ENCODE data around the gene CDH10.

Gene CDH10

GRCh38 chr5:24491490-24491889 is 153.3 kb downstream of the CDH10 start:
- TF ChIP-seq CSDC2 (CRISPR knock-in tag; IDR thresholded peaks at IDR 0.05), result no peak
- no peak for ATAC-seq

- no peak for TF ChIP-seq BACH2 (CRISPR knock-in tag; IDR thresholded peaks at IDR 0.05; ENCODE audit: borderline replicate concordance)
- TF ChIP-seq ZNF565 (CRISPR knock-in tag; conservative IDR thresholded peaks at IDR 0.05; ENCODE audit: low read depth), result no peak
- no peak for TF ChIP-seq TOX (CRISPR knock-in tag; IDR thresholded peaks at IDR 0.05; ENCODE audit: borderline replicate concordance)
- TF ChIP-seq ESRRG (CRISPR knock-in tag; IDR thresholded peaks at IDR 0.05), result no peak
- TF ChIP-seq OSR1 (CRISPR knock-in tag; IDR thresholded peaks at IDR 0.05), result no peak
- no peak for TF ChIP-seq SNAI2 (CRISPR knock-in tag; IDR thresholded peaks at IDR 0.05)
- TF ChIP-seq ZNF8 (CRISPR knock-in tag; IDR thresholded peaks at IDR 0.05), result no peak
- no peak for TF ChIP-seq TCF4 (CRISPR knock-in tag; IDR thresholded peaks at IDR 0.05; ENCODE audit: borderline replicate concordance)
- TF ChIP-seq ZNF70 (CRISPR knock-in tag; IDR thresholded peaks at IDR 0.05), result no peak
- TF ChIP-seq PPARA (CRISPR knock-in tag; IDR thresholded peaks at IDR 0.05; ENCODE audit: borderline replicate concordance), result no peak
- TF ChIP-seq CSRNP3 (CRISPR knock-in tag; IDR thresholded peaks at IDR 0.05), result no peak
- no peak for TF ChIP-seq ISL1 (CRISPR knock-in tag; IDR thresholded peaks at IDR 0.05)
- no peak for TF ChIP-seq POU6F1 (CRISPR knock-in tag; IDR thresholded peaks at IDR 0.05; ENCODE audit: borderline replicate concordance, low read depth)
- TF ChIP-seq TSHZ2 (CRISPR knock-in tag; IDR thresholded peaks at IDR 0.05), result no peak
- no peak for TF ChIP-seq CSDC2 (CRISPR knock-in tag; IDR thresholded peaks at IDR 0.05)
- TF ChIP-seq RARB (CRISPR knock-in tag; IDR thresholded peaks at IDR 0.05), result no peak
- ATAC-seq, result no peak
Measured at GRCh38 chr5:24487368-24488229, 157.2 kb downstream of the CDH10 start.

- TF ChIP-seq TSHZ2 (CRISPR knock-in tag; IDR thresholded peaks at IDR 0.05) (no peak), PATZ1 (CRISPR knock-in tag; IDR thresholded peaks at IDR 0.05; ENCODE audit: borderline replicate concordance) (no peak)
Measured at GRCh38 chr5:24480952-24481351, 163.8 kb downstream of the CDH10 start.

More at GRCh38 chr5:24480952-24481351, 163.8 kb downstream of the CDH10 start:
- no peak for ATAC-seq
